ENCODE data around the gene TPK1. TPM values are rescaled to one million over a fixed set of nuclear protein-coding genes. Genes with fewer than 3 reads are reported as not detected.

The TPK1 gene
- total RNA-seq, 1 experiment from 2014 or later = 3.1 TPM

GRCh38 chr7:144775749-144776148, 60.1 kb downstream of the TPK1 start:
- H2AFZ ChIP-seq (ENCODE audit: low read length) = no peak overlapping the region
- no peak overlapping the region for H3K56ac ChIP-seq (ENCODE audit: insufficient read length, low read depth, low read length)
- WGBS (ENCODE audit: extremely low coverage, insufficient read length, low lambda C conversion rate) = no CpG with 5 or more reads among the region's 2 CpGs
- no peaks in the 10 kb centered on the region for H4K20me1 ChIP-seq (ENCODE audit: control insufficient read depth, insufficient read depth, insufficient read length)
- no peak for DNase-seq
- no peaks in the 10 kb centered on the region for H3K79me2 ChIP-seq (ENCODE audit: insufficient read depth, low read length)
- H3K27ac Mint-ChIP-seq = no peak overlapping the region
- no peaks in the 10 kb centered on the region for H3K9me3 ChIP-seq (ENCODE audit: control insufficient read depth, low read depth, low read length)
- no peak for TF ChIP-seq CTCF (conservative IDR thresholded peaks at IDR 0.05)
- no peak overlapping the region for H4K91ac ChIP-seq (ENCODE audit: insufficient read length, low read depth, low read length)
- H3K27me3 Mint-ChIP-seq (ENCODE audit: low read depth) = no peaks in the 10 kb centered on the region
- H3K4me1 Mint-ChIP-seq = peaks cover 12 to 13% of the 10 kb centered on the region in 2 experiments
- H3K9ac ChIP-seq (ENCODE audit: extremely low read depth, insufficient read length, low read length) = no peak overlapping the region
- H2BK20ac ChIP-seq (ENCODE audit: low read depth, low read length, poor library complexity, severe bottlenecking) = no peak overlapping the region
- no peak overlapping the region for H2BK5ac ChIP-seq (ENCODE audit: insufficient read length, low read length)
- no peak overlapping the region for H3K4me3 Mint-ChIP-seq
- no peak overlapping the region for H3K14ac ChIP-seq (ENCODE audit: insufficient read depth, low read length)
- peaks cover 0 to 4% (median 4%) of the 10 kb centered on the region in 3 experiments; a peak in 4 of 7 replicates for H3K36me3 Mint-ChIP-seq (ENCODE audit: insufficient read depth in 1 of 3, low read depth in 3 of 3)
- no peak overlapping the region for H4K5ac ChIP-seq (ENCODE audit: insufficient read length, low read depth, low read length)
- H3K4me2 ChIP-seq (ENCODE audit: insufficient read depth, insufficient read length, low read length) = no peak overlapping the region
- H3K4ac ChIP-seq (ENCODE audit: low read depth, low read length) = no peak overlapping the region
- no peaks in the 10 kb centered on the region for H3K23me2 ChIP-seq (ENCODE audit: insufficient read length, low read depth, low read length, poor library complexity, severe bottlenecking)
- H3K27ac ChIP-seq (ENCODE audit: insufficient read length, low read depth, low read length) = no peak overlapping the region
- H2BK12ac ChIP-seq (ENCODE audit: insufficient read length, low read depth, low read length) = no peak overlapping the region
- H3K79me1 ChIP-seq (ENCODE audit: insufficient read depth, low read depth, low read length, poor library complexity, severe bottlenecking) = no peaks in the 10 kb centered on the region
- no peak overlapping the region for H3T11ph ChIP-seq (ENCODE audit: low read length)
- no peak overlapping the region for H2BK120ac ChIP-seq (ENCODE audit: low read depth, low read length, poor library complexity, severe bottlenecking)
- no peaks in the 10 kb centered on the region for H3K4me1 ChIP-seq (ENCODE audit: insufficient read depth, low read length)
- no peak overlapping the region for H4K8ac ChIP-seq (replicated peaks; ENCODE audit: insufficient read length, low read depth, low read length)
- H3K23ac ChIP-seq (ENCODE audit: insufficient read length, low read depth, low read length) = no peak overlapping the region
- H3K9me3 Mint-ChIP-seq = peaks cover 3 to 9% of the 10 kb centered on the region in 2 experiments; a peak in 3 of 5 replicates
- no peak overlapping the region for H2BK15ac ChIP-seq (ENCODE audit: low read depth, low read length)
- no peaks in the 10 kb centered on the region for H3K27me3 ChIP-seq (ENCODE audit: insufficient read depth, low read length)
- no peak overlapping the region for H2AK5ac ChIP-seq (ENCODE audit: insufficient read length, low read length)
- H3K18ac ChIP-seq (ENCODE audit: insufficient read length, low read depth, low read length) = no peak overlapping the region

Measured in H9 (cell line).